SHP77 treated with DMSO at 0.1 percent for 48 hours (cell line): ENCODE measurements around the gene TECTB.

Source experiments
- DNase-seq: peaks from one replicate; lab custom pipeline; 2025; lab: John Stamatoyannopoulos, UW

The TECTB gene

DNA sequence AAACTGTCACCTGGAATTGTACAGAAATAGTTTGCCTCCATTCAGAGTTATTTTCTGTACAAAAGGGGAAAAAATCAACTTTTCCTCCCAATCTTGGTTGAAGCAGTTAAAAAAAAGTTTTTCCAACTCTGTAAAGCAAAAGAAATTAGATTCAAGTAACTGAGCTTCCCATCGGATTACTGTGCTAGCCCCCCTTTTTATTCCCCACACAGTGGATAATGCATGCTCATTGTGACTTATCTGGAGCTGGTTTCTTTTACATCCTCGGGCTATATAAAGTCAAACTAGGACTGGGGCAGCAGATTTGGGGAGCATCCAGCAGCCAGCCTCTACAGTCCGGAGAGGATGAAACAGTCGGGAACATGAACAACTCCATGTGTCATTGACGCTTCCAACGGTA is at the start of gene TECTB:
TECTB (plus strand) TSS at position 301 of the 400 bp plus-strand sequence. CDS start 335 bp downstream, outside the sequence.
- no peak for DNase-seq

DNA sequence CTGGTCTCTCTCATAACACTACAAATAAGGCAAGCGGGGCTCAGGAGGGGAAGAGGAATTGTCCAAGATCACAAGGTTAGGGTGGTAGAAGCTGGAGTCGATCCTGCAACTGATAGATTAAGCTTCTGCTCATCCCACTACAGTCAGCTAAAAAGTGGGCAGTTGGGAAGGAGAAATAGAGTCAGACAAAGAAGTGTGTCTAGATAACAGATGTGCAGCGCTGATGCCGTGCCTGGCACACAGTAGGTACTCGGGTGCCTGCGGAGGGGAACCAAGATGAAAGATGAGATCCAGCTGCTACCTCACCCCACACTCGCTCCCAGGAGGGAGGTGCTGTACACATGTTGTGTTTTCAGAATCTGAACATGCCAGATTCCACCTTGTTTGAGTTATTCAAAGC is 48.1 kb upstream of the TECTB start:
- DNase-seq: no peak

DNA sequence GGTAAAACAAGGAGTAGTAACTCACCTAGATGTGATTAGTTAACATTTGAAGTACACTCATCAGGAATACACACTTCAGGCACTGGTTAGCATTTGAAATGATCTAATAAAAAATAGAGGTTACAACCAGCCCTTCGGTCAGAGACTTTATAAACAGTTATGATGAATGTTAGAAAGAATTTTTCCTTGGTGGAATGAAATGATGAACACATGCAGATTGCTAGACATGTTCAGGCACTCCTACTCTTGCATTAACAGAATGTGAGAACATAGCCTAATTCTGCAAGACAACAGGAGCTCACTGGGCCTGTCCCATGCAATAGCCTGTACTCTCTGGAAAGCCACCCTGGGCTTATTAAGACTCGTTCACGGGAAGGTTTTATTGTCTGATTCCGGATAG is 47.3 kb upstream of the TECTB start:
- no peak for DNase-seq

DNA sequence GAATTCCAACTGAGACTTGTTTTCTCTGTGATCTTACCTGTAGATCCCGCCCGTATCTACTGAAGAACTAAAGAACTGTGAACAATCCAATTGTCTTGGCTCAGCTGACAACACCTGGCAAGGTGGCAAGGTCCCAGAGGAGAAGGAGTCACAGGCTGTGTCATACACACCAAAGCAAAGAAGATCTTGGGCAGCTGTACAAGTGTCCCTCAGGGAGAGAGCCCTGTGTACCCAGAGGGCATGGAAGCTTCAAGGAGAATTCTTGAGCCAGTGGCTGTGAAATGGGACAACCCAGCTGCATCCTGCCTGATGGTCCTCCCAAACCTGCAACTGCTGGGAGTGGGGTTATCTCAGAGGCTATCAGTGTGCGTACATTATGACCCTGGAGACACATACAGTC is 46.7 kb upstream of the TECTB start:
- no peak for DNase-seq

DNA sequence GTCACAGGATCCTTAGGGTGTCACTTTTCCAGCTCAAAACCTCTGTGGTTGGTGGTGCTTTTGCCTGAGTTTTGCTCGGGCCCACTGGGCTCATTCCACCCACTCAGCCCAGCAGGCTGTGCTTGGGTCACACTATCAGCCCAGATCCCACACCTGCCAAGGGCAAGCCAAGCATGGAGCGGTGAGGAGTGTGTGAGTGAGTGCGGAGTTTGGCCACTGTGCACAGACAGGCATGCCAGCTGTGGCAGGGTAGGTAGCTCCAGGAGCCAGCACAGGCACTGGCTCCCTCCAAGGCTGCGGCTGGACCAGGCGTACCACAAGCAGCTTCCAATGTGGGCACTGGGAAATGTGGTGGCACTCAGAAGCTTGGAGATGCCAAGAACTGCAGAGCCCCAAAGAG is 43.9 kb upstream of the TECTB start:
- no peak for DNase-seq

DNA sequence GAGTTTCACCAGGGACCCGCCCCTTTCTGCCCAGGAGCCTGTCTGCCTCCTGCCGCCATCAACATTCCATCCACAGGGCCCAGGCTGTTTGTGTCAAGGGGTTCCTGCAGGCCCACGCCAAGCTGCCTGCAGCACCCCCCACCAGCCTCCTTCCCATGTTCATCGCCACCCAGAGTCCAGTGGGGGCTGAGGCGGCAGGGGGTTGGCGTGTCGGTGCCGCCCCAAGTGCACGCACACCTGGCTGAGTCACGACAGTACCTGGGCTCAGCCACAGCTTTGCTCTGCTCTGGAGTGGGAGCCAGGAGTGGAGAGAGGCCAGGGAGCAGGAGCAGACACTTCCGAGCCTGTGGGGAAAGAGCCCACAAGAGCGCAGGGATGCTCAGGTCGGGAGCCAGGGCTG is 42.8 kb upstream of the TECTB start:
- no peak for DNase-seq

DNA sequence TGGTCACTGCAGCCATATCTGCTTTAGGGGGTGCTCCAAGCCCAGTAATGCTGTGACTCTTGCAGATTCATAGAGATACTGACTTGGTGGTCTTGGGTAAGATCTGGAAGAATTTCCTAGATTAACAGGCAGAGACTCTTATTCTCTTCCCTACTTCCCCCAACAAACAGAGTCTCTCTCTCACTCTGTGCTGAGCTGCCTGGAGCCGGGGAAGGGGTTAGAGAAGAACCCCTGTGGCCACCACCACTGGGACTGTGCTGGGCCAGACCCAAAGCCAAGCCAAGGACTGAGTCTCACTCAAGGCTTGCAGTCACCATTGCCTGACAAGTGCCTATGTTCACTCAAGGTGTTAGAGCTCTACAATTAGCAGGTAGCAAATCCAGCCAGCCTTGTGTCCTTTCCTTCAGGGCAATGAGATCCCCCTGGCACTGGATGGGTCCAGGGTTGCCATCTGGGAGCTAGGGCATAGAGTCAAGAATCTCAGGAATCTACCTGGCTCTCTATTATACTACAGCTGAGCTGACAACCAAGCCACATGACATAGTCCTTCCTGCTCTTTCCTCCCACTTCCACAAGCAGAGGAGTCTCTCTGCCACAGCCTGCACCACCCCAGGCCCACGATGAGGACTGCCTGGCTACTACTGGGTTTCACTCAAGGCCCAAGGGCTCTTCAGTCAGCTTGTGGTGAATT is 41.4 kb upstream of the TECTB start:
- DNase-seq: no peak

DNA sequence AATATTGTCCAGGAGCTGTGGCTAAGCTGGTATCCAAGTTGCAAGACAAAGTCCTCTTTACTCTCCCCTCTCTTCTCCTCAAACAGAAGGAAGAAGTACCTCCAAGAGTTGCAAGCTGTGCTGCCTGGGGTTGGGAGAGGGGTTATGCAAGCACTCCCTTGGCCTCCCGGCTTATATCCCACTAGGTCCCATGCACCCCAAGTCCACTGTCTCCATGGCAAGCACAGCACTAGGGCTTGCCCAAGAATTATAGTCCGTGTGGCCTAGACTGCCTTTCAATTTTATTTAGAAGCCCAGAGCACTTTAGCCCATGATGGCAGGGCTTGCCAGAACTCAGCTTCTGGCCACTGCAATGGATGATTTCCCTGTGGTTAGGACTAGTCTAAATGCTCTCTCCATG is 40.4 kb upstream of the TECTB start:
- DNase-seq: no peak

DNA sequence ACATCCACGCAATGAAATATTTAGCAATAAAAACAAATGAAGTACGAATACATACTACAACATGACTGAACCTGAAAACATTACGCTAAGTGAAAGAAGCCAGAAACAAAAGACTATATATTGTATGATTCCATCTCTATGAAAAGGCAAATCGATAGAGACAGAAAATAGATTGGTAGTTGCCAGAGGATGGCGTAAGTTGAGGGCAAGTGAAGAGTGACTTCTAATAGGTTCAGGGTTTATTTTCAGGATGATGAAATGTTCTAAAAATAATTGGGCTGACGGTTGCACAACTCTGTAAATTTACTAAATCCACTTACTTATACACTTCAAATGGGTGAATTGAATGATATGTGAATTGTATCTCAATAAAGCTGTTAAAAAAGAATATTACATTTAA is 39.5 kb upstream of the TECTB start:
- no peak for DNase-seq

DNA sequence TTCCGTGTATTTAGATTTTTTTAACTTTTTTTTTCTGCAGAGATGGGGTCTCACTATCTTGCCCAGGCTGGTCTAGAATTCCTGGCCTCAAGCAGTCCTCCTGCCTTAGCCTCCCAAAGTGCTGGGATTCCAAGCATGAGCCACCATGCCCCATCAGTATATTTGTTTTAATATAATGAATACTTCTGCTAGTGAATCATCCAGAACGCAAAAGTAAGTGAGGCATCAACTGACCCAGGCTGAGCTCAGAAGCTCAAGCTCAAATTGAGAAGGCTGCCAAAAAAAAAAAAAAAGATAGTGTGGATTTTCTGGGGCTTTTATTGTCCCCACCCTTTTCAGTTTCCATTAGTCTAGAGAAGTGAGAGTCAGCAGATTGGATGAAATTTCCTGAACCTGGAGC is 39.0 kb upstream of the TECTB start:
- no peak for DNase-seq

DNA sequence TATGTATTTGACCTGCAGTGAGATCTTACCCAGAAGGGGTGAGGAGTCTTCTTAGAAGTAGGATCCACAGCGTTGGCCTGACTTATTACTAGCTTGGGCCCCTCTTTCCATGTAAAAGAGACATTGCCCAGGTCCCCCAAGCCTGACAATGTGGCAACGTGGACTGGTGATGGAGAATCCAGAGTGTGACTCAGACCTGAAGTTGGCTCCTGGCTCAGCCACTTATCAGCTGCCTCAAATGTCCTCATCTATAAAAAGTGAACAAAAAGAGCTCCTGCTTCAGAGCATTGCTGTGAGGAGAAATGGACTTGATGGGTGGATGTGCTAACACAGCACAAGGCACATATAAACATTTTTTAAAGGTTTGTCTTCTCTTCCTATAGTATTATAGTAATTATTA is 35.4 kb upstream of the TECTB start:
- no peak for DNase-seq

DNA sequence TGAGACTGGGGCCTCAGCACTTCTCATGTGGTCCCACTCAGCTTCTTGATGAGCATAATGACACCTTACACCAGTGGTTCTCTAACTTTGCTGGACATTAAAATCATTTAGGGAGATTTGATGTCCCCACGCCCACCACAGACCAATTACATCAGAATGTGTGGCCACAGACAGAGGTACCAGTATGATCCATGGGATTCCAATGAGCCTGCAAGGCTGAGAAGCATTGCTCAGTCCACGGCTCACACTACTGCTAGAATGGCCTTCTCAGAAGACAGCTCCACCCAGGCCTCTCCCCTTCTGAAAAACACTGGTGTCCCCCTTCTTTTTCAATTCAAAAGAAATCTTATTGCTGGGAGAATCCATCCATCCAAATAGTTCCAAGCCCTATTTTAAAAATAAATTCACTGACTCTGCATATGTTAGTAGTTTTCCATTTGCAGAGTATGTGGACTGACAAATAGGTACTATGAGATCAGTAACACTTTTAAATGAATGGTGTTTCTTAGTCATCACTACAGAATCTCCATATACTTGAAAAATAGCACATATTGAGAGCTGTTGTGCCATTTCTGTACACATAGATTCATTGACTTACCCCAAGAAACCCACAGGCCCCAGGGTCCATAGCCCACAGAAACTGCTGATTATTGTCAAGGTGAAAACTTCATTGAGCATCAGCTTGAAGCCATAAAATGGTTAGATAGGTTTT is 34.5 kb upstream of the TECTB start:
- no peak for DNase-seq

DNA sequence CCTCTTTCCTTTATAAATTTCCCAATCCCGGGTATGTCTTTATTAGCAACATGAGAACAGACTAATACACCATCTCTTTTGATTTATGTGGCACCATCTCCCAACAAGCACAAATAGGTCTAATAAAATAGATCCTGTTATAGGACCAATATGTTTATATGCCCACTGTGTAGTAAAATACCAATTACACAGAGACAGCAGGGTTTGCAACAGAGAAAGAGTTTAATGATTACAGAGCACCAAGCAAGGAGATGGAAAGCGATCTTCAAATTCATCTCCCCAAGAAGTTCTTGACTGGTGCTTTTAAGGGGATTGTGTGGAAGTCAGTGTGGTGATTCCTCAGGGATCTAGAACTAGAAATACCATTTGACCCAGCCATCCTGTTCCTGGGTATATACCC is 33.5 kb upstream of the TECTB start:
- no peak for DNase-seq

DNA sequence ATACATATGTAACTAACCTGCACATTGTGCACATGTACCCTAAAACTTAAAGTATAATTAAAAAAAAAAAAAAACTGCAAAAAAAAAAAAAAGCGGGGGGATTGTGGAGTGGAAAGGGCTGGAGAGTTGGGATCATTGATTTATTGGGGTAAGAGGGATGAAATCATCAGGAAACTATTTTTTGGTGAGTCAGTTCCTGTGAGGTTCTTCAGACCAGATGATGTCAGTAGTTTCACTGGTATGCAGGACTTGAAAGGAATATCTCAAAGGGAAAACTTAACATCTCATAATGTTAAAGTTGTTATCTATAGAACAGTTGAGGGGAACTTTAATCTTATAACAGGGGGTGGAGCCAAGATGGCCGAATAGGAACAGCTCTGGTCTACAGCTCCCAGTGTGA is 32.6 kb upstream of the TECTB start:
- no peak for DNase-seq

DNA sequence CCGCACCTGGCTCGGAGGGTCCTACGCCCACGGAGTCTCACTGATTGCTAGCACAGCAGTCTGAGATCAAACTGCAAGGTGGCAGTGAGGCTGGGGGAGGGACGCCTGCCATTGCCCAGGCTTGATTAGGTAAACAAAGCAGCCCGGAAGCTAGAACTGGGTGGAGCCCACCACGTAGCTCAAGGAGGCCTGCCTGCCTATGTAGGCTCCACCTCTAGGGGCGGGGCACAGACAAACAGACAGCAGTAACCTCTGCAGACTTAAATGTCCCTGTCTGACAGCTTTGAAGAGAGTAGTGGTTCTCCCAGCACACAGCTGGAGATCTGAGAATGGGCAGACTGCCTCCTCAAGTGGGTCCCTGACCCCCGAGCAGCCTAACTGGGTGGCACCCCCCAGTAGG is 32.0 kb upstream of the TECTB start:
- peak; percentile 29 for DNase-seq

DNA sequence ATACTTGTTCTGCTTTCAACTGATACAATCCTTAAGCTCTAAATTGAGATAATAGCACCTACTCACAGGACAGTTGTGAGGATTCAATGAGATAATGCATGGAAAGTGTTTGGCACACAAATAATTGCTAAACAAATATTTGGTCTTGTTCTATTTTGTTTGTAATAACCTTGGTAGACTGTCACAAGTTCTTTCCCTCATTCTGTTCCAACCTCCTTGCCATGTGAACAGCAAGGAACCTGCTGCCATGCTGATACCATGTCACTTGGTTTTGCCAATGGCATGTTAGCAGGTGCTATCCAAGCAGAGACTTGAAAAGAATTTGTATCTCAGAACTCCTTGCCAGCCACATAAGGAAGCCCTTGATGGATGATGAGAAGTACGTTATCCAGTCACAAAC is 24.8 kb upstream of the TECTB start:
- DNase-seq: no peak

DNA sequence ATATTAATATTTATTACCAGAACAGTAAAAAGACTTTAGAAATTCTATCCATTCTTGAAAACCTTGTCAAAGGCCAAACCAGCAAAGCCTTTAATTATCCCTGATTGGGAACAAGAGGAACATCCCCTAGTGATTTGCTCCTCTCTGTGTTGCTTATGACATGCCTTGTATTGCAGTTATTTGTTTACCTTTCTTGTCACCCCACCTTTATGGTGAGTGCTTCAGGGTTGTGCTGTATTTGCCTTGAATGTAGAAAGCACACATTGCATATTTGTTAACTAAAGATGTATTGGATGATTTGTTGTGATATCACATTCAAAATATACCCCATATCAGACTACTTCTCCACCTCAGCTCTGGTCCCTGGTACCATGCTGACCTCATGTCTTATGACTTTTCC is 23.5 kb upstream of the TECTB start:
- no peak for DNase-seq

DNA sequence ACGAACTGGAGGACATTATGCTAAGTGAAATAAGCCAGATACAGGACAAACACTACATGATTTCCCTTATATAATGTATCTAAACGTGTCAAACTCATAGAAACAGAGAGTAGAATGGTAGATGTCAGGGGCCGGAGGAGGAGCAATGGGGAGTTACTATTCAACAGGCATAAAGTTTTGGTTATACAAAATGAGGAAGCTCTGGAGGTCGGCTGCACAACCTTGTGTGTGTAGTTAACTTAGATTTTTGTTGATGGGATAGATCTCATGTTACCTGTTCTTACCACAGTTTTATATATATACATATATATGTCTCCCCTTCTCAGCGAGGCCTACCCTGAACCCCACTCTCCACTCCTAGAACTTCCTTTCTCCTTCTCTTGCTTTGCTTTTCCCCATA is 22.4 kb upstream of the TECTB start:
- no peak for DNase-seq

DNA sequence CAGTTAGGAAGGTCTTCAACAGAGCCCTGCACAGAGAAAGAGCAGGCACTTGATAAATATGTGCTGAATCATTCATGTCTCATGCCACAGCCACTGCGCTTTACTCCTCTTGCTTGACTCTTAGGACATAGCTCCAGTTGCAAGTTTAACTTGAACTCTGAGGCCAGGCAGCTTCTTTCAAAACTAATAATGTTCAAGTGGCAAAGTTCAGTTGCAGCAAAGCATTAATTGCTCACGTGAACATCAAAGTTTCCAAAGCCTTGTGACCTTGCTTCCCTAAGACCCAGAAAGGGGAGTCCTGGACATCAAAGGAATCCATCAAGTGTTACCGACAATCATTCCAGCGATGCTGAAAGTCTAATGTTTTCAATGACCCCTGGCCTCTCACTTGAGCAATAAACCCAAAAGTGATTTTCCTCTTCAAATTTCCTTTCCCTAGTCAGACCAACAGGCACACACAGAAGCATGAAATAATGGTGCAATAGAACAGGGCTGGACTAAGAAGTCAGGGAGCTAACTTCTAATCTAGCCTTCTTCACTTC is 21.8 kb upstream of the TECTB start:
- DNase-seq: no peak

DNA sequence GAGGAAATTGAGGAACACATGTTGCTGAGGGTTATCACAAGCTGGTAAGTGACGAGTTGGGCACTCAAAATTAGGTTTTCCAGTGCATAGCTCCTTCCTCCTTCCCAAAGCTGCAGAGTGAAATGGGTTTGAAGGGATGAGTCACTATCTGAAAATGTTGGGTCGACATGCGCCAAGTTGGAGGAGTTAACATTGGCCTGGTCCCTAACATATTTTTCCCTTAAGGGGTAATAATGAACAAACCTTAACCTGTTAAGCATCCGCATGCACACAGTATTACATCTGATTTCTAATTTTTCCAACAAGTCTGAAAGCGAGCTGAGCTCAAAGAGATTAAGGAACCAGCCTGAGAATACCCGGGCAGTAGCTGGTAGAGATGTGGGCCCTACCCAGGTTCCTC is 20.7 kb upstream of the TECTB start:
- no peak for DNase-seq

DNA sequence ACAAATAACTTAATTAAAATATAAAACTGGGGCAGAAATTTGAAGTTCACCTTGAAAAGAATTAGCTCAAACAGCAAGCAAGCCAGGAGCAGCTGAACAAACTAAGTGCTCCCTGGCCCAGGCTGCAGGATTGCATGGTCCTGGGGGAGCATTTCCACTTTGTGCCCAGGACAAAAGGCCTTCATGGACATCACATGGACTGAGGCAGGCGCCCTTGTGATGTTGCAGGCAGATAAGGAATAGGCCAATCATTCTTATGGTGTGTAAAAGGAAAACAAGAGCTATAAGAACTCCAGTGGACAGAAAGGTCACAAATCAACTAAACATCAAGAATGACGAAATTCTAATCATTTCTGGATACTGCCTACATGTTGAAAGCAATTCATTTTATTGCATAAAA is 17.5 kb upstream of the TECTB start:
- DNase-seq: peak; percentile 5

DNA sequence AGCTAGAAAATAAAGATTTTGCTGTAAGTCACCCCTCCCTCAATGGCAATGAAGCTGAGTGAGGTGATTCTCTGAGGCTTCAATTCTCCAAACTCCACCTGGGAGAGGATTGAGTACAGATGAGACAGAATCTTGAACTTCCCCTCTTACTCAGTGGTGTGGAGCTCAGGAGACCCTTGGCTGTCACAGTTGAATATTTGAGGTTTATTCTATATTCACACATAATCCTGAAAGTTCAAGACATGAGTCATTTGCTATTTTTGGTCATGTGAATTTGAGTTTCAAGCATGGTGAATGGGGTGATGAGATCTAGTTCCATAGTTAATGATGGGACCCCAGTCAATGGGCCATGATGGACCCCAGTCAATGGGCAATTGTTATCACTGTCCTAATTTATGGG is 13.9 kb upstream of the TECTB start:
- DNase-seq: no peak

DNA sequence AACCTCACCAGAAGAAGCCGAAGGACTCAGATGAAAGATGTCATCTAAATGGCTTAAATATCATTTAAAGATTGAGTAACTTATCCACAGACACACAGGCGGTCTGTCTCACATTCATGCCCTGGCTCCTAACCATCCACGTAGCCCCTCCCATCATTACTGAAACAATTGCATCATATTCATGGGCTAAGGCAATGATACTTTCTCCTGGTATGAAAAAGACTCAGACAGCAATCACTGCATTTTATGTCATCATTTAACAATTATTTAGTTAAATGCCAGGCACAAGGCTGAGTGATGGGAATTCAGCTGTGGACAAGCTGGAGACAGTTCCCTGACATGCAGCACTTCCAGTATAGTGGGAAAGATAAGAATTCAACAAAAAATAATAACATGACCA is 11.2 kb upstream of the TECTB start:
- DNase-seq: no peak

DNA sequence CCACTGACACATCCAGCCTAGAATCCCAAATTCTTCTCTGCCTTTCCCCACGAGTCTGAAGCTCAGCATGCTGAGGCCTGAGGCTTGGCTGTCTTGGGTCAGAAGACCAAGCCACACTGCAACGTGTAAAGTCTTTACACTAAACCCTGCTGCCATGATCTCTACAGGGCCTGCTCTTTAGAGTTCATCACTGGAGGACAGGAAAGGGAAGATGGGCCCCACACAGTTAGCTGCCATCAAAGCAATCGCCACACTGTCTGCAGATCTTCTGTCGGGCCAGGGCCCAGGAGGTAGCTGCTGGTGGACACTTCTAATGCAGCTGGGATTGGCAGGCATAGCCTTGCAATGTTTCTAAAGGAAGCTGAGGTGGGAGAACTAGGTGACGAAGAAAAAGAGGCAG is 8.4 kb upstream of the TECTB start:
- no peak for DNase-seq
